Spleen (tissue), 11 donors: Measurements from ENCODE around the gene NLRP4. TPM values are rescaled to one million over a fixed set of nuclear protein-coding genes. Genes with fewer than 3 reads are reported as not detected.

ENCODE experiments used
- DNase-seq: peaks from one replicate; pipeline ENCODE4 v3.0.0-alpha.2; 2020
- H3K27ac ChIP-seq, 8 donors: fragments of 200-600 bp; sonication (generic) in 7 of 8; 1 replicate in 4 of 8; 2 replicates in 4 of 8; pipeline versions ENCODE4 v1.5.0 to v1.8.0; 2016 to 2021; ENCODE audit warnings: inconsistent platforms in 4 of 8, mild to moderate bottlenecking in 4 of 8, moderate library complexity in 1 of 8
- H3K27me3 ChIP-seq, 7 donors: fragments of 200-600 bp; sonication (generic) in 6 of 7; replicated peaks in 1 of 7; 1 replicate in 4 of 7; 2 replicates in 3 of 7; pipeline versions ENCODE4 v1.5.0 to v1.8.0; 2016 to 2021; ENCODE audit warnings: inconsistent platforms in 3 of 7, mild to moderate bottlenecking in 1 of 7
- H3K36me3 ChIP-seq, 6 donors: fragments of 200-600 bp; sonication (generic) in 5 of 6; 1 replicate in 4 of 6; 2 replicates in 2 of 6; pipeline versions ENCODE4 v1.5.0 to v1.8.0; 2016 to 2021; ENCODE audit warnings: inconsistent platforms in 2 of 6
- H3K4me1 ChIP-seq, 6 donors: fragments of 200-600 bp; sonication (generic) in 5 of 6; 1 replicate in 3 of 6; 2 replicates in 3 of 6; pipeline versions ENCODE4 v1.5.0 to v1.8.0; 2016 to 2021; ENCODE audit warnings: inconsistent platforms in 3 of 6
- H3K4me3 ChIP-seq, 8 donors: fragments of 200-600 bp; sonication (generic) in 7 of 8; 1 replicate in 4 of 8; 2 replicates in 4 of 8; pipeline versions ENCODE4 v1.5.0 to v1.8.0; 2016 to 2021; ENCODE audit warnings: inconsistent platforms in 4 of 8, mild to moderate bottlenecking in 4 of 8, moderate library complexity in 2 of 8
- H3K9me3 ChIP-seq, 8 donors: fragments of 200-600 bp; sonication (generic) in 7 of 8; 1 replicate in 4 of 8; 2 replicates in 4 of 8; pipeline versions ENCODE4 v1.5.0 to v1.8.0; 2016 to 2021; ENCODE audit warnings: inconsistent platforms in 4 of 8
- POLR2A ChIP-seq, 3 donors: fragments of 450-650 bp; IDR thresholded peaks; one replicate each; pipeline ENCODE4 v1.5.1; 2017; ENCODE audit warnings: antibody characterized with exemption in 3 of 3, mild to moderate bottlenecking in 1 of 3
- POLR2AphosphoS5 ChIP-seq, 3 donors: sonication (generic); formaldehyde crosslinking; IDR thresholded peaks; one replicate each; pipeline ENCODE4 v1.5.1; 2017; ENCODE audit warnings: antibody characterized with exemption in 3 of 3
- WGBS, 5 donors: extraction: QIAGEN DNeasy Blood & Tissue Kit in 3 of 5; methylation state at CpG; one replicate each; pipeline versions ENCODE4 v1.1.5 to v1.1.7; 2013 to 2018; 5-methylcytosine and 5-hydroxymethylcytosine counted together
- intact Hi-C: fragments of 100-400 bp; cut with DNase I; formaldehyde crosslinking; loops from one replicate; pipeline ENCODE4 v1.15.0; 2023; ENCODE audit warnings: low total_unique reads
- polyA plus RNA-seq, 3 donors: library from polyadenylated mRNA; stranded (reverse); fragments of 200-250 nt; gene quantifications; one replicate each; pipeline ENCODE4 v1.2.1, GENCODE V29; 2013
- total RNA-seq, 7 donors: library from RNA; depleted of rRNA in 3 of 7; stranded (reverse); fragments of >200 nt in 3 of 7; fragmentation: NEBNext Ultra II Directional in 4 of 7; extraction: Animal tissue kit (Norgen Biotek cat#: 25700) in 4 of 7; gene quantifications; one replicate each; pipeline versions ENCODE4 v1.1.0 to v1.2.1, GENCODE V29; 2016 to 2021
- TF ChIP-seq, protein P1 (sequence below), 11 experiments: fragments of 200-600 bp in 7 of 11; fragments of 450-650 bp in 4 of 11; sonication (generic) in 4 of 11; IDR thresholded peaks in 8 of 11; conservative IDR thresholded peaks in 3 of 11; 1 replicate in 7 of 11; 2 replicates in 4 of 11; pipeline versions ENCODE4 v1.4.0 to v1.8.0; 2016 to 2021; ENCODE audit warnings: antibody characterized with exemption in 11 of 11, inconsistent platforms in 4 of 11, mild to moderate bottlenecking in 1 of 11
- donor health status: healthy with polysubstance abuse.
- donor health status: DM: no; HTN: no; CAD: no; lungs with moderate emphysema.
- donor health status: DM: no; HTN: no; CAD: no.
- donor health status: Bipolar disorder and iron deficiency.
- donor health status: healthy.
- donor health status: DM: no; HTN: no; CAD: no.
- donor health status: DM: yes; HTN: yes; CAD: no.

The NLRP4 gene
- total and polyA plus RNA-seq, 10 donors, result 0.04 to 1.1 (median 0.34) TPM; not detected in 5

DNA sequence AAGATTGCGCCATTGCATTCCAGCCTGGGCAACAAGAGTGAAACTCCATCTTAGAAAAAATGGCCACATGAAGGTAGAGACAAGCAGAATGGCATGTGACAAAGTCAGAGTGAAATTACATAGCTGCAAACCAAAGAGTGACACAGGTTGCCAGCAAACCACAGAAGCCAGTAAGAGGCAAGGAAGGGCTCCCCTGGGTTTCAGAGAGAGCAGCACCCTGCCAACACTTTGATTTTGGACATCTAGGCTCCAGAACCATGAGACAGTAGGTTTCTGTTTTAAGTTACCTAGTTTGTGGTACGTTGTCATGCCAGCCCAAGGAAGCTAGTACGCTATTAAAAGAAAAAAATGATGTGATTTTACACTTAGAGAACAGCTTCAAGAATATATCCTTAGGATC lies 1.9 kb downstream of the NLRP4 start:
- no peak overlapping the region for H3K27ac ChIP-seq
- H3K9me3 ChIP-seq, result peaks cover 0 to 22% (median 10%) of the 10 kb centered on the region in 8 donors
- whole genome bisulfite sequencing, 5 donors, result 72 to 81% (median 79%) methylated on average over 3 of the region's 3 CpGs
- no peaks in the 10 kb centered on the region for H3K4me1 ChIP-seq
- intact Hi-C loops, result no loop called here
- no peaks in the 10 kb centered on the region for H3K36me3 ChIP-seq
- H3K4me3 ChIP-seq, result no peak overlapping the region
- H3K27me3 ChIP-seq, result peaks cover 0 to 9% (median 0%) of the 10 kb centered on the region in 7 donors
- DNase-seq, result no peak
- TF ChIP-seq, protein P1, sequence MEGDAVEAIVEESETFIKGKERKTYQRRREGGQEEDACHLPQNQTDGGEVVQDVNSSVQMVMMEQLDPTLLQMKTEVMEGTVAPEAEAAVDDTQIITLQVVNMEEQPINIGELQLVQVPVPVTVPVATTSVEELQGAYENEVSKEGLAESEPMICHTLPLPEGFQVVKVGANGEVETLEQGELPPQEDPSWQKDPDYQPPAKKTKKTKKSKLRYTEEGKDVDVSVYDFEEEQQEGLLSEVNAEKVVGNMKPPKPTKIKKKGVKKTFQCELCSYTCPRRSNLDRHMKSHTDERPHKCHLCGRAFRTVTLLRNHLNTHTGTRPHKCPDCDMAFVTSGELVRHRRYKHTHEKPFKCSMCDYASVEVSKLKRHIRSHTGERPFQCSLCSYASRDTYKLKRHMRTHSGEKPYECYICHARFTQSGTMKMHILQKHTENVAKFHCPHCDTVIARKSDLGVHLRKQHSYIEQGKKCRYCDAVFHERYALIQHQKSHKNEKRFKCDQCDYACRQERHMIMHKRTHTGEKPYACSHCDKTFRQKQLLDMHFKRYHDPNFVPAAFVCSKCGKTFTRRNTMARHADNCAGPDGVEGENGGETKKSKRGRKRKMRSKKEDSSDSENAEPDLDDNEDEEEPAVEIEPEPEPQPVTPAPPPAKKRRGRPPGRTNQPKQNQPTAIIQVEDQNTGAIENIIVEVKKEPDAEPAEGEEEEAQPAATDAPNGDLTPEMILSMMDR (IDR thresholded peaks at IDR 0.05 in 8 of 11, conservative IDR thresholded peaks at IDR 0.05 in 3 of 11), result no peak
- TF ChIP-seq POLR2AphosphoS5 (IDR thresholded peaks at IDR 0.05) (no peak), POLR2A (IDR thresholded peaks at IDR 0.05) (no peak)

DNA sequence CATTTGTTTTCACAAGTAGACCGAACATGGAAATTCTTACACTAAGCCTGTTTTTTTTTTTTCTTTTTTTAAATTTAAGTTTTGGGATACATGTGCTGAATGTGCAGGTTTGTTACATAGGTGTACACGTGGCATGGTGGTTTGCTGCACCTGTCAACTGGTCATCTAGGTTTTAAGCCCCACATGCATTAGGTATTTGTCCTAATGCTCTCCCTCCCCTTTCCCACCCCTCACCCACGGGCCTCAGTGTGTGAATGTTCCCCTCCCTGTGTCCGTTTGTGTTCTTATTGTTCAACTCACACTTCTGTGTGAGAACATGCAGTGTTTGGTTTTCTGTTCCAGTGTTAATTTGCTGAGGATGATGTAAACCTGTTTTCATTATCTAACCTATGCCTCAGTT lies 2.6 kb downstream of the NLRP4 start:
- TF ChIP-seq POLR2AphosphoS5 (IDR thresholded peaks at IDR 0.05) (no peak), POLR2A (IDR thresholded peaks at IDR 0.05) (no peak)
- TF ChIP-seq, protein P1 (IDR thresholded peaks at IDR 0.05 in 8 of 11, conservative IDR thresholded peaks at IDR 0.05 in 3 of 11), result no peak
- no peak overlapping the region for H3K4me3 ChIP-seq
- intact Hi-C loops, result no loop called here
- H3K9me3 ChIP-seq, result peaks cover 0 to 28% (median 13%) of the 10 kb centered on the region in 8 donors
- H3K27me3 ChIP-seq, result peaks cover 0 to 9% (median 0%) of the 10 kb centered on the region in 7 donors
- H3K4me1 ChIP-seq, result no peaks in the 10 kb centered on the region
- H3K36me3 ChIP-seq, result no peaks in the 10 kb centered on the region
- no peak overlapping the region for H3K27ac ChIP-seq
- 49 to 58% (median 56%) methylated on average over 4 of the region's 4 CpGs for WGBS, 5 donors
- DNase-seq, result no peak

DNA sequence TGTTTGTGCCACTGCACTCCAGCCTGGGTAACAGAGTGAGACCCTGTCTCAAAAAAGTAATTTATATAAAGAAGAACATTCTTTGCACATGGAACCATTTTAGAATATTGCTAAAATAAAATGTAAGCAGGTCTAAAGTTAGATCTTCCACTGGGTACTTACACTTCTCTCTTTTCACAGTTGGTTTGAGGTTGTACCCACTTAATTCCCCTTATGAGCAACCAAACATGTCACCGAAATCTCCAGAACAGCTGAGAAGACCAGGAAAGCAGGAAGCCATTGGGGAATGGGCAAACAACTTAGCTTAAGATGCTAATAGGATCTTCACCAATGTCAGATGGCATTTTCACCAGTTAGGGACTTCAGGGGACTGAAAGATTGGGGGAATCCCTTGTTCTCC lies 18.8 kb downstream of the NLRP4 start:
- Histone ChIP-seq H3K27ac (peak overlapping the region in 1 of 8 donors; percentile 27), H3K4me3 (no peak overlapping the region), H3K4me1 (no peaks in the 10 kb centered on the region), H3K27me3 (no peaks in the 10 kb centered on the region), H3K9me3 (peaks cover 0 to 19% (median under 1%) of the 10 kb centered on the region in 8 donors), H3K36me3 (no peaks in the 10 kb centered on the region)
- DNase-seq, result no peak
- no peak for TF ChIP-seq POLR2A (IDR thresholded peaks at IDR 0.05)
- intact Hi-C loops, result no loop called here
- 55 to 90% (median 60%) methylated on average over 1 of the region's 1 CpG for WGBS, 5 donors

DNA sequence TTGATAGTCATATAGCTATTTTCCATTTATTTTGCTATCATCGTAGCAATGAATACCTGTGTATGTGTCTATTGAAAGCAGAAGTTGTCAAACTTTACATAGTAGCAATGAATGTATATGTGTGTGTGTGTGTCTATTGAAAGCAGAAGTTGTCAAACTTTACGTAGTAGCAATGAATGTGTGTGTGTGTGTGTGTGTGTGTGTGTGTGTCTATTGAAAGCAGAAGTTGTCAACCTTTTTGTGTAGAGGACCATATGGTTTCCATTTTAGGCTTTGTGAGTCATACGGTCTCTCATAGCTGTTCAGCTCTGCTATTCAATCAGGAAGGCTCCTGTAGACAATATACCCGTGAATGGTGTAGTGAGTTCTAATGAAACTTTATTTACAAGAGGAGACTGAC lies 20.8 kb downstream of the NLRP4 start:
- no peak for DNase-seq
- Histone ChIP-seq H3K4me1 (no peaks in the 10 kb centered on the region), H3K36me3 (no peaks in the 10 kb centered on the region), H3K27me3 (no peaks in the 10 kb centered on the region), H3K9me3 (peaks cover 0 to 24% (median 3%) of the 10 kb centered on the region in 8 donors), H3K4me3 (no peak overlapping the region), H3K27ac (peak overlapping the region in 1 of 8 donors; percentile 43)
- 50 to 68% (median 54%) methylated on average over 4 of the region's 4 CpGs for WGBS, 5 donors
- TF ChIP-seq POLR2AphosphoS5 (IDR thresholded peaks at IDR 0.05), result no peak
- TF ChIP-seq, protein P1 (IDR thresholded peaks at IDR 0.05 in 8 of 11, conservative IDR thresholded peaks at IDR 0.05 in 3 of 11), result no peak
- no peak for TF ChIP-seq POLR2A (IDR thresholded peaks at IDR 0.05)
- intact Hi-C loops, result no loop called here

DNA sequence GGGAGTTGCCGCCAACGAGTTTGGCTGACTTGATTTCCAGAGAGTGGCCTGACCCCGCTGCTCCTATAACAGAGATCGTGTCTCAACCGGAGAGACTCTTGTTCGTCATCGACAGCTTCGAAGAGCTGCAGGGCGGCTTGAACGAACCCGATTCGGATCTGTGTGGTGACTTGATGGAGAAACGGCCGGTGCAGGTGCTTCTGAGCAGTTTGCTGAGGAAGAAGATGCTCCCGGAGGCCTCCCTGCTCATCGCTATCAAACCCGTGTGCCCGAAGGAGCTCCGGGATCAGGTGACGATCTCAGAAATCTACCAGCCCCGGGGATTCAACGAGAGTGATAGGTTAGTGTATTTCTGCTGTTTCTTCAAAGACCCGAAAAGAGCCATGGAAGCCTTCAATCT lies 21.6 kb downstream of the NLRP4 start:
- Histone ChIP-seq H3K9me3 (peaks cover 0 to 23% (median 3%) of the 10 kb centered on the region in 8 donors), H3K27ac (peak overlapping the region in 1 of 8 donors; percentile 43), H3K36me3 (no peaks in the 10 kb centered on the region), H3K27me3 (no peaks in the 10 kb centered on the region), H3K4me1 (no peaks in the 10 kb centered on the region), H3K4me3 (no peak overlapping the region)
- 88 to 94% (median 92%) methylated on average over 23 of the region's 23 CpGs for WGBS, 5 donors
- intact Hi-C loops, result no loop called here
- TF ChIP-seq, protein P1 (IDR thresholded peaks at IDR 0.05 in 8 of 11, conservative IDR thresholded peaks at IDR 0.05 in 3 of 11), result no peak
- TF ChIP-seq POLR2AphosphoS5 (IDR thresholded peaks at IDR 0.05), result no peak
- TF ChIP-seq POLR2A (IDR thresholded peaks at IDR 0.05), result no peak
- DNase-seq, result no peak
